NCI-H1092 (cell line): Measurements from ENCODE around the gene MGMT.

ENCODE experiments used
- DNase-seq: peaks from one replicate; lab custom pipeline; 2025; lab: John Stamatoyannopoulos, UW

MGMT gene

GRCh38 chr10:129655679-129656031 lies 188.6 kb downstream of the MGMT start:
- DNase-seq = no peak

- DNase-seq = no peak
These were observed 189.6 kb downstream of the MGMT start for GRCh38 chr10:129656642-129657041.

GRCh38 chr10:129657297-129658017 lies 190.4 kb downstream of the MGMT start:
- no peak for DNase-seq

GRCh38 chr10:129658376-129659072 lies 191.5 kb downstream of the MGMT start:
- DNase-seq = no peak

GRCh38 chr10:129659508-129660268 lies 192.6 kb downstream of the MGMT start:
- no peak for DNase-seq

GRCh38 chr10:129660569-129660968 lies 193.5 kb downstream of the MGMT start:
- no peak for DNase-seq

GRCh38 chr10:129662426-129662825 lies 195.4 kb downstream of the MGMT start:
- no peak for DNase-seq

- DNase-seq = no peak
These were observed 203.1 kb downstream of the MGMT start for GRCh38 chr10:129670124-129670523.

- DNase-seq = no peak
These were observed 206.3 kb downstream of the MGMT start for GRCh38 chr10:129673292-129673691.

- DNase-seq = no peak
These were observed 208.2 kb downstream of the MGMT start for GRCh38 chr10:129675027-129675769.

GRCh38 chr10:129676014-129676413 lies 209.0 kb downstream of the MGMT start:
- DNase-seq = no peak

- DNase-seq = no peak
These were observed 210.4 kb downstream of the MGMT start for GRCh38 chr10:129677377-129677927.

- DNase-seq = no peak
These were observed 211.1 kb downstream of the MGMT start for GRCh38 chr10:129678186-129678585.

GRCh38 chr10:129679207-129679606 lies 212.2 kb downstream of the MGMT start:
- no peak for DNase-seq

GRCh38 chr10:129680661-129681344 lies 213.8 kb downstream of the MGMT start:
- DNase-seq = no peak

- no peak for DNase-seq
These were observed 214.8 kb downstream of the MGMT start for GRCh38 chr10:129681856-129682255.

- no peak for DNase-seq
These were observed 216.5 kb downstream of the MGMT start for GRCh38 chr10:129683519-129683918.

- no peak for DNase-seq
These were observed 216.9 kb downstream of the MGMT start for GRCh38 chr10:129683920-129684319.

GRCh38 chr10:129685271-129685670 lies 218.2 kb downstream of the MGMT start:
- DNase-seq = no peak

GRCh38 chr10:129689671-129690071 lies 222.6 kb downstream of the MGMT start:
- DNase-seq = no peak
